ENCODE data around the gene SARS1. TPM values are rescaled to one million over a fixed set of nuclear protein-coding genes. Genes with fewer than 3 reads are reported as not detected.

The SARS1 gene
- polyA plus RNA-seq, 1 of the 3 experiments (the other 2 are of a cell fraction) = 98.3 TPM

DNA sequence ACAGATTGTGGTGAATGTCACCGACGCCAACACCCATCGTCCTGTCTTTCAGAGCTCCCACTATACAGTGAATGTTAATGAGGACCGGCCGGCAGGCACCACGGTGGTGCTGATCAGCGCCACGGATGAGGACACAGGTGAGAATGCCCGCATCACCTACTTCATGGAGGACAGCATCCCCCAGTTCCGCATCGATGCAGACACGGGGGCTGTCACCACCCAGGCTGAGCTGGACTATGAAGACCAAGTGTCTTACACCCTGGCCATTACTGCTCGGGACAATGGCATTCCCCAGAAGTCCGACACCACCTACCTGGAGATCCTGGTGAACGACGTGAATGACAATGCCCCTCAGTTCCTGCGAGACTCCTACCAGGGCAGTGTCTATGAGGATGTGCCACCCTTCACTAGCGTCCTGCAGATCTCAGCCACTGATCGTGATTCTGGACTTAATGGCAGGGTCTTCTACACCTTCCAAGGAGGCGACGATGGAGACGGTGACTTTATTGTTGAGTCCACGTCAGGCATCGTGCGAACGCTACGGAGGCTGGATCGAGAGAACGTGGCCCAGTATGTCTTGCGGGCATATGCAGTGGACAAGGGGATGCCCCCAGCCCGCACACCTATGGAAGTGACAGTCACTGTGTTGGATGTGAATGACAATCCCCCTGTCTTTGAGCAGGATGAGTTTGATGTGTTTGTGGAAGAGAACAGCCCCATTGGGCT, 38.6 kb downstream of the SARS1 start:
- no peak for TF ChIP-seq CTCF (IDR thresholded peaks at IDR 0.05)
- TF ChIP-seq MXI1 (IDR thresholded peaks at IDR 0.05; ENCODE audit: low read depth, low read length) = no peak
- TF ChIP-seq, protein P1, sequence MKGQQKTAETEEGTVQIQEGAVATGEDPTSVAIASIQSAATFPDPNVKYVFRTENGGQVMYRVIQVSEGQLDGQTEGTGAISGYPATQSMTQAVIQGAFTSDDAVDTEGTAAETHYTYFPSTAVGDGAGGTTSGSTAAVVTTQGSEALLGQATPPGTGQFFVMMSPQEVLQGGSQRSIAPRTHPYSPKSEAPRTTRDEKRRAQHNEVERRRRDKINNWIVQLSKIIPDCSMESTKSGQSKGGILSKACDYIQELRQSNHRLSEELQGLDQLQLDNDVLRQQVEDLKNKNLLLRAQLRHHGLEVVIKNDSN (IDR thresholded peaks at IDR 0.05; ENCODE audit: borderline replicate concordance, low read depth) = no peak
- TF ChIP-seq JUND (IDR thresholded peaks at IDR 0.05) = no peak
- no peak for TF ChIP-seq TCF12 (IDR thresholded peaks at IDR 0.05)
- no peak for TF ChIP-seq POLR2AphosphoS5 (IDR thresholded peaks at IDR 0.05; ENCODE audit: low read depth, low read length)
- TF ChIP-seq CHD2 (IDR thresholded peaks at IDR 0.05; ENCODE audit: low read length, partially characterized antibody) = no peak
- TF ChIP-seq REST (IDR thresholded peaks at IDR 0.05; ENCODE audit: low read depth, low read length) = no peak
- POLR2A ChIA-PET = interaction anchor here (2.2 to 2.7 kb wide), 2 partner anchors 38 to 152 kb away, joined by 11 read pairs; partner anchors contain the start of gene SARS1
- no peaks in the 10 kb centered on the region for H3F3A ChIP-seq (replicated peaks; ENCODE audit: insufficient read depth)
- H3K27ac ChIP-seq (ENCODE audit: low read depth in 2 of 2, low read length in 1 of 2) = peak overlapping the region in 1 of 2 experiments; percentile 97; a peak in 1 of 4 replicates
- H3K9me3 ChIP-seq = no peaks in the 10 kb centered on the region
- no peak overlapping the region for H3K4me2 ChIP-seq
- no peak overlapping the region for H3K9ac ChIP-seq
- no peaks in the 10 kb centered on the region for H3K27me3 ChIP-seq (ENCODE audit: insufficient read depth)
- peaks cover 0 to 54% of the 10 kb centered on the region in 2 experiments; a peak in 1 of 4 replicates for H3K4me1 ChIP-seq (ENCODE audit: control insufficient read depth in 1 of 2, insufficient read depth in 2 of 2, low read depth in 1 of 2, low read length in 1 of 2)
- H2AFZ ChIP-seq (ENCODE audit: low read depth) = no peak overlapping the region
- no peak overlapping the region for H3K4me3 ChIP-seq (ENCODE audit: low read depth in 2 of 2, low read length in 1 of 2)
- peak; percentile 4 for DNase-seq
- CTCF ChIA-PET = interaction anchor here (1.1 to 5.2 kb wide), 9 partner anchors 9 to 280 kb away, joined by 4 to 39 read pairs (median 8); partner anchors contain the start of gene PSRC1
- H3K36me3 ChIP-seq (replicated peaks in 1 of 2; ENCODE audit: control insufficient read depth in 1 of 2, insufficient read depth in 2 of 2, low read length in 1 of 2) = no peaks in the 10 kb centered on the region
- H3K79me2 ChIP-seq (ENCODE audit: insufficient read depth) = no peaks in the 10 kb centered on the region
- no peaks in the 10 kb centered on the region for H4K20me1 ChIP-seq (ENCODE audit: insufficient read depth)
- H3K9me2 ChIP-seq = no peaks in the 10 kb centered on the region
- 96% methylated on average over 29 of the region's 31 CpGs for WGBS (ENCODE audit: low lambda C conversion rate)
